ENCODE results near the gene YKT6.

GRCh38 chr7:44154703-44155102 lies 46.1 kb upstream of the YKT6 start:
- TF ChIP-seq EZH2 (IDR thresholded peaks at IDR 0.05; ENCODE audit: low read depth, unreplicated experiment) = no peak
- TF ChIP-seq CREB1 (CRISPR knock-in tag; IDR thresholded peaks at IDR 0.05; ENCODE audit: low read depth) = no peak
